HG03469 (cell line): ENCODE data around the gene ABHD17A.

ENCODE experiments used
- ATAC-seq: cut with Tn5 transposase; IDR thresholded peaks from one replicate; pipeline ENCODE4 v1.9.1; 2021; ENCODE audit warnings: mild to moderate bottlenecking, moderate library complexity, moderate number of reproducible peaks; ENCODE audit not compliant: unreplicated experiment

Gene ABHD17A

GRCh38 chr19:1885398-1886119 lies at the start of gene ABHD17A:
Gene ABHD17A (minus strand): TSS chr19:1885496. CDS start chr19:1881566, 3,930 bp downstream.
- ATAC-seq = peak; percentile 37

DNA sequence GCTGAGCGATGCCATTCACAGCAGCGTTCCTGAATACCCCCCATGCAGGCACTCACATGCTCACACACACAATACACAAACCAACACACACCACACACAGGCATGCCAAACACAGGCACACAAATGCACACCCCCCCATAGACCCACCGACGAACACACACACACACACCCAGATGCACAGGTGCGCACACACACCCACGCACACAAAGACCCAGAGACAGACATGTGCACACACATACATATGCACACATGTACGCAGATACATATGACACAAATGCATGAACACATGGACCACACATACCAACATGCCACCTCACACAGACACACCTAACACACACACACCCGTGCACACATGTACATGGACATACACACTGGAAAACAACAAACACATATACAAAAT lies 48.6 kb upstream of the ABHD17A start:
- ATAC-seq = no peak

GRCh38 chr19:1933244-1933643 lies 47.9 kb upstream of the ABHD17A start:
- ATAC-seq = no peak

- ATAC-seq = no peak
Measured at GRCh38 chr19:1932395-1932794, 47.1 kb upstream of the ABHD17A start.

DNA sequence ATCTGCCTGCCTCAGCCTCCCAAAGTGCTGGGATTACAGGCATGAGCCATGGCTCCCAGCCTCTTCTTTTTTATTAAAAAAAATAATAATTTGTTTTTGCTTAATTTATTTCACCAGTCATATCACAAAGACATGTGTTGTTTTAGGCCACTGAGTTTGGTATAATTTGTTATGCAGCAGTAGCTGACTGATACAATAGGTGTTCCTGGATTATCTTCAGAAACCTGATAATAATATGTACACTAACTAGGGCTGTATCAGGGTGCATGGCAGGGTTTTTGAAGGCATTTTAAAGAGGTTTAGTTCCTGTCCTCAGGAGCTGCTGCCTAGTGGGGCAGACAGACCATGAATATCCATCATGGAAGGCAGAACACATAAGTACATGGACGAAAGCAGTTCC lies 46.1 kb upstream of the ABHD17A start:
- ATAC-seq = no peak

GRCh38 chr19:1929021-1929742 lies 43.9 kb upstream of the ABHD17A start:
- no peak for ATAC-seq

GRCh38 chr19:1925544-1925943 lies 40.2 kb upstream of the ABHD17A start:
- ATAC-seq = no peak

DNA sequence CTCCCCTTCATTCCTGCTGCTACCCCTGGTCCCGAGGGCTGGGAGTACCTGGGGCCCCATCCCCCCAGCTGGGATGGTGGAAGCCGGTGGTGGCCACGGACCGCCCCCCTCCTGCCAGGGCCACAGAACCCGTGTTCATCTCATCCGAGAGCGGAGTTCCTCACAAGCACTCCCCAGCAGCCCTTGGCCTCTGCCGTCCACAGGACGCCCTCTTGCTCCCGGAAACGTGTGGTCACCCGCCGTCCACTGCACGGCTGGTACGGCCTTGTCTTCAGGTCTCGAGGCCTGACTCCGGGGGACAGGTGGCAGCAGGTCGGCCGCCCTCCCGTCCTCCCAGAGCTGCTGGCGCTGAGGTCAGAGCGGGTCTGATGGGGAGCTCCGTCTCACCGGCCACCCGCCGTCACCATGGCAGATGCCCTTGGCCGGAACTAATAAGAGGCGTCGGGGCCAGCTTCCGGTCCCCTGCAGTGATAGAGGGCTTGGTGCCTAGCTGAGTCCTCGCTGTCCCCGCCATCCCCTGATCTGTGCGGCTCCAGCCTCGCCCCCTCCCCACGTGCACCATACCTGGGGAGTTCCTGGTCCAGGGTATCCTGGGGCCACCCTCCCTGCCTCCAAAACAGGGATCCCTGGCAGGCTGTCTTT lies 39.1 kb upstream of the ABHD17A start:
- ATAC-seq = no peak

DNA sequence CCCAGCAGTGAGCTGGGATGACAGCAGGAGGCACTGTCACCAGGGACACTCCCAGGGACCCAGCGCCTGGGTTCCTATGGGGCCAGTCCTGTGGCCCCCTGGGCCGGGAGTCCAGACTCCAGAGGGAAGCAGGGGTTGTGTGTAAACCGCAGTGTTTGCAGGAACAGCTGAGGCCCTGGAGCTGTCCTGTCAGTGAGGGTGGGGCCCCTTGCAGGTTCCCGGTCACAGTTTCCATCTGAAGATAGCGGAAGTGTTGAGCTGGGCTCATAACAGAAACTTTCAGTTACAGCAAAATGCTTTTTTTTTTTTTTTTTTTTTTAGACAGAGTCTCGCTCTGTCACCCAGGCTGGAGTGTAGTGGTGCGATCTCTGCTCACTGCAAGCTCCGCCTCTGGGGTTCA lies 38.0 kb upstream of the ABHD17A start:
- no peak for ATAC-seq

- no peak for ATAC-seq
Measured at GRCh38 chr19:1922803-1923202, 37.5 kb upstream of the ABHD17A start.

DNA sequence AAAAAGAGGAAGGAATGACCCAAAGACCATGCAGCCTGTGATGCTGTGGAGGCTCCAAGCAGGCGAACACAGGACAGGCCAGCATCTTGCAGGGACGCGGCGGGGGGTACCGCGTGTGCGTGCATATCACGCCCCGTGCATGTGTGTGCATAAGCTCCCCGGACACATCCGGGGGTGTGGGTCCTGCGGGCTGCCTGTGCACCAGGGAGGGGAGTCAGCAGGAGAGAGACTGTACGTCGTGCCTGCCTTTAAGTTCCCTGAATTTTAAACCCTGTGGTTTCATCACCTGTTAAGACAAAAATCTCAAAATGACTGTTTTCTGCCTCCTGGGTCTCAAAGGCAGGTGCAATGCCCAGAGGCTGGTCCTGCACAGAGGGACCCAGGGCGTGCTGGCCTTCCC lies 36.5 kb upstream of the ABHD17A start:
- no peak for ATAC-seq

- no peak for ATAC-seq
Measured at GRCh38 chr19:1921326-1921725, 36.0 kb upstream of the ABHD17A start.

- no peak for ATAC-seq
Measured at GRCh38 chr19:1920644-1921043, 35.3 kb upstream of the ABHD17A start.

- ATAC-seq = no peak
Measured at GRCh38 chr19:1918975-1919374, 33.7 kb upstream of the ABHD17A start.

DNA sequence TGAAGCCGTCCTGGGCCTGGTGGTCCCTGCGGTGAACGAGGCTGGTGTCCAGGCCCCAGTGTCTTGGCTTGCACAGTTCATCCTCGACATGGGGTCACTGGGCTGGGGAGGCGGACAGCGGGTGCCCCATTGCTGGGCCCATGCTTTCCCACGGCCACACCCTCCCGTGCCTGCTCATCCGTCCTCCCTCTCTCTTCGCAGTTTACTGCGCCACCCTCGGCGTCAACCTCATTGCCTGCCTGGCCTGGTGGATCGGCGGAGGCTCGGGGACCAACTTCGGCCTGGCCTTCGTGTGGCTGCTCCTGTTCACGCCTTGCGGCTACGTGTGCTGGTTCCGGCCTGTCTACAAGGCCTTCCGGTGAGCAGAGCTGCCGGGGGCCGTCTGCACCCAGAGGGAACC lies 32.6 kb upstream of the ABHD17A start:
- no peak for ATAC-seq

DNA sequence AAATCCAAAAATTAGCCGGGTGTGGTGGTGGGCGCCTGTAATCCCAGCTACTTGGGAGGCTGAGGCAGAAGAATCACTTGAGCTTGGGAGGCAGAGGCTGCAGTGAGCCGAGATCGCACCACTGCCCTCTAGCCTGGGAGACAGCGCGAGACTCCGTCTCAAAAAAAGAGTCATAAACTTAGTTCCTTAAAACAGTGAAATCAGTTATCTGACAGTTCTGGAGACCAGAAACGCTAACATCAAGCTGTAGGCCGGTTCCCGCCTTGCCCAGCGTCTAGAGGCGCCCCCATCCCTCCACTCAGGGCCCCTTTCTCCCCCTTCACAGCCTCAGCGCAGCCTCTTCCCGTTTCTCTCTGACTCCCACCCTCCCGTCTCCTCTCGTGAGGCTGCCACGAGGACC lies 31.9 kb upstream of the ABHD17A start:
- no peak for ATAC-seq

- no peak for ATAC-seq
Measured at GRCh38 chr19:1914826-1915341, 29.6 kb upstream of the ABHD17A start.

- ATAC-seq = no peak
Measured at GRCh38 chr19:1913781-1914577, 28.7 kb upstream of the ABHD17A start.

- ATAC-seq = no peak
Measured at GRCh38 chr19:1912760-1913505, 27.6 kb upstream of the ABHD17A start.

- no peak for ATAC-seq
Measured at GRCh38 chr19:1911995-1912394, 26.7 kb upstream of the ABHD17A start.
